ENCODE results near the gene TPK1.

TPK1 gene

DNA sequence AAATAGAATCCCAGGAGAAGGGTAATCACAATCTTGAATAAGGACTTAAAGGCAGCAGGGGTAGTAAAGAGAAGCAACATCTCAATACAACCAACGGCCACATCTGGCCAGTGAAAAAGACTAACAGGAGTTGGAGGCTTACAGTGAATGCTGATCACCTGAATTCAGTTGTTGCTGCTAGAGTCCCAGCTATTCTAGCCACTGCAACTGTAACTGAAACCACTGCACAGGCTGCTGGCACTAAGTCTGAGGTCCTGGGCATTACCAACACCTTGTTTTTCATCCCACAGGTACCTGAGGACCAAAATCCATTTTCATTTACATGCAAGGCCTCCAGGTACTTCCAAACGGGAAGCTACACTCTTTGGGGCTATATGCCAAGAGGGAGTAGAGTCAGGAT is 44.4 kb downstream of the TPK1 start:
- TF ChIP-seq, protein P1, sequence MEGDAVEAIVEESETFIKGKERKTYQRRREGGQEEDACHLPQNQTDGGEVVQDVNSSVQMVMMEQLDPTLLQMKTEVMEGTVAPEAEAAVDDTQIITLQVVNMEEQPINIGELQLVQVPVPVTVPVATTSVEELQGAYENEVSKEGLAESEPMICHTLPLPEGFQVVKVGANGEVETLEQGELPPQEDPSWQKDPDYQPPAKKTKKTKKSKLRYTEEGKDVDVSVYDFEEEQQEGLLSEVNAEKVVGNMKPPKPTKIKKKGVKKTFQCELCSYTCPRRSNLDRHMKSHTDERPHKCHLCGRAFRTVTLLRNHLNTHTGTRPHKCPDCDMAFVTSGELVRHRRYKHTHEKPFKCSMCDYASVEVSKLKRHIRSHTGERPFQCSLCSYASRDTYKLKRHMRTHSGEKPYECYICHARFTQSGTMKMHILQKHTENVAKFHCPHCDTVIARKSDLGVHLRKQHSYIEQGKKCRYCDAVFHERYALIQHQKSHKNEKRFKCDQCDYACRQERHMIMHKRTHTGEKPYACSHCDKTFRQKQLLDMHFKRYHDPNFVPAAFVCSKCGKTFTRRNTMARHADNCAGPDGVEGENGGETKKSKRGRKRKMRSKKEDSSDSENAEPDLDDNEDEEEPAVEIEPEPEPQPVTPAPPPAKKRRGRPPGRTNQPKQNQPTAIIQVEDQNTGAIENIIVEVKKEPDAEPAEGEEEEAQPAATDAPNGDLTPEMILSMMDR (IDR thresholded peaks at IDR 0.05; ENCODE audit: low read depth, low read length, poor library complexity, severe bottlenecking) = no peak
- no peak overlapping the region for H3K4me2 ChIP-seq (ENCODE audit: low read length)
- no peak overlapping the region for H3K4me3 ChIP-seq (ENCODE audit: low read length)
- H3K27ac ChIP-seq (ENCODE audit: low read depth, low read length) = no peak overlapping the region
- H3F3A ChIP-seq (ENCODE audit: control insufficient read depth, insufficient read depth) = no peaks in the 10 kb centered on the region
- H3K27me3 ChIP-seq (ENCODE audit: control insufficient read depth, low read length) = no peaks in the 10 kb centered on the region
- no peaks in the 10 kb centered on the region for H3K9me2 ChIP-seq (replicated peaks; ENCODE audit: control insufficient read depth, low read length)
- no peaks in the 10 kb centered on the region for H4K20me1 ChIP-seq (ENCODE audit: control insufficient read depth, insufficient read depth, low read depth, low read length)
- no peaks in the 10 kb centered on the region for H3K79me2 ChIP-seq (ENCODE audit: control insufficient read depth, low read length)
- H3K9me3 ChIP-seq (ENCODE audit: control insufficient read depth, insufficient read depth, low read length) = no peaks in the 10 kb centered on the region
- H3K4me1 ChIP-seq (ENCODE audit: control insufficient read depth, low read length) = peaks cover 4% of the 10 kb centered on the region
- no peaks in the 10 kb centered on the region for H3K36me3 ChIP-seq (ENCODE audit: control insufficient read depth, low read length)

DNA sequence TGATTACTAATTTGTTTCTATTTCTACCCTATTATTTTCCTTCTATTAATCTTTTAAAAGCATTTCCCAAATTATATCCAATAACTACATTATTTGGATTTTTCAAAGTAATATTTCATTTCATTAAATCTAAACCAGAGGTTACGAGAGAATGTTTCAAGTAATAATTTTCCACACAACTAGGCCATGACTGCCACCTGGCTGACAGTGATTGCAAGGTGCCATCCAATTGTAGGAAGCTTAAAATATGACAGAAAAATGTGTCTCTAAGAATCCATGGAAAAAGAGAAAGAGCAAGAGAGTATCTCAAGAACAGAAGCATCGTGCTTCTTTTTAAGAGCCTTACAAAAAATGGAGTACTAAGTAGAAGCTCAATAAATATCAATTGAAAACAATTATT is 48.7 kb downstream of the TPK1 start:
- Histone ChIP-seq H4K20me1 (ENCODE audit: control insufficient read depth, insufficient read depth, low read depth, low read length) (no peaks in the 10 kb centered on the region; the same call in 1 of the 2 replicates), H3F3A (ENCODE audit: control insufficient read depth, insufficient read depth) (no peaks in the 10 kb centered on the region), H3K27me3 (ENCODE audit: control insufficient read depth, low read length) (no peaks in the 10 kb centered on the region), H3K9me2 (replicated peaks; ENCODE audit: control insufficient read depth, low read length) (no peaks in the 10 kb centered on the region), H3K4me1 (ENCODE audit: control insufficient read depth, low read length) (peaks cover 8% of the 10 kb centered on the region), H3K27ac (ENCODE audit: low read depth, low read length) (no peak overlapping the region), H3K79me2 (ENCODE audit: control insufficient read depth, low read length) (no peaks in the 10 kb centered on the region), H3K4me2 (ENCODE audit: low read length) (no peak overlapping the region), H3K36me3 (ENCODE audit: control insufficient read depth, low read length) (no peaks in the 10 kb centered on the region), H3K4me3 (ENCODE audit: low read length) (no peak overlapping the region), H3K9me3 (ENCODE audit: control insufficient read depth, insufficient read depth, low read length) (no peaks in the 10 kb centered on the region)
- TF ChIP-seq, protein P1 (IDR thresholded peaks at IDR 0.05; ENCODE audit: low read depth, low read length, poor library complexity, severe bottlenecking) = no peak
- no peak for TF ChIP-seq EZH2phosphoT487 (IDR thresholded peaks at IDR 0.05; ENCODE audit: borderline replicate concordance, low read length)

DNA sequence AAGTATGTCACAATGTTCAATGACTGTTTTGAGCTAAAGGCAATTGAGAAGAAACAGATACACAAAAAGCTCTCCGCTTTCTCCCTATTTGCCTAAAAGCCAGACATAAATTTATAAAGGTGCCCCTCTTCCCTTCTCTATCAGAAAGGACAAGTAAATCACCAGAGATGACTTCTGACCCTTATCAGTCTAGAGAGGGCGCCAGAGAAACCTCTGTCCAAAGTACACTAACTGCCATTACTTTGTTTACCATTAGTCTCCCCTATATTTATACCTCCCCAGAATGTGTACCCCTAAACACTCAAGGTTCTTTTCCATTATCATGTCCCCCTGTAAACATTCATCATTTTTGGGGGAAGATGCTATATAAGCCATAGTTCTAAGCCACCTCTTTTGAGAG is 49.3 kb downstream of the TPK1 start:
- no peaks in the 10 kb centered on the region; the same call in 1 of the 2 replicates for H4K20me1 ChIP-seq (ENCODE audit: control insufficient read depth, insufficient read depth, low read depth, low read length)
- no peak overlapping the region for H3K4me3 ChIP-seq (ENCODE audit: low read length)
- no peaks in the 10 kb centered on the region for H3K79me2 ChIP-seq (ENCODE audit: control insufficient read depth, low read length)
- peaks cover 8% of the 10 kb centered on the region for H3K4me1 ChIP-seq (ENCODE audit: control insufficient read depth, low read length)
- no peaks in the 10 kb centered on the region for H3K36me3 ChIP-seq (ENCODE audit: control insufficient read depth, low read length)
- H3K27me3 ChIP-seq (ENCODE audit: control insufficient read depth, low read length) = no peaks in the 10 kb centered on the region
- no peaks in the 10 kb centered on the region for H3F3A ChIP-seq (ENCODE audit: control insufficient read depth, insufficient read depth)
- no peak overlapping the region for H3K27ac ChIP-seq (ENCODE audit: low read depth, low read length)
- no peak overlapping the region for H3K4me2 ChIP-seq (ENCODE audit: low read length)
- TF ChIP-seq, protein P1 (IDR thresholded peaks at IDR 0.05; ENCODE audit: low read depth, low read length, poor library complexity, severe bottlenecking) = peak; percentile 72
- no peak for TF ChIP-seq EZH2phosphoT487 (IDR thresholded peaks at IDR 0.05; ENCODE audit: borderline replicate concordance, low read length)
- H3K9me2 ChIP-seq (replicated peaks; ENCODE audit: control insufficient read depth, low read length) = no peaks in the 10 kb centered on the region
- no peaks in the 10 kb centered on the region for H3K9me3 ChIP-seq (ENCODE audit: control insufficient read depth, insufficient read depth, low read length)

DNA sequence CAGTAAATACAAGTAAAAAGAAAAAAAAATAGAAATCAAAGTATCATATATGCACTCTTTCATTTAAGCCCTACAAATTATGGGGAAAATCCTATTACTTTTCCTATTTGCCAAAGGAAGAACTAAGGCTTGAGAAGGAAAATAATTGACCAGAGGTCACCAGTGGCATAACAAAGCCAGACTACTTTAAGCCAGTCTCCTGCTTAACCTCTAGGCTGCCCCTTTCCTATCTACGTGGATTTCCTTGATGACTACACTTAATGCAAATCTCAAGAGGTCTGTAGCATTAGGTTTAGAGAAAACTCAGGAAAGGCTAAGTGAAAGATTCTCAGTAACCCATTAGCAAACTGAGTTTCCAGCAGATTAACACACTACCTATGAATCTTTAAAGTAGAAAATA is 49.8 kb downstream of the TPK1 start:
- Histone ChIP-seq H3K27ac (ENCODE audit: low read depth, low read length) (no peak overlapping the region), H3K36me3 (ENCODE audit: control insufficient read depth, low read length) (no peaks in the 10 kb centered on the region), H3F3A (ENCODE audit: control insufficient read depth, insufficient read depth) (no peaks in the 10 kb centered on the region), H3K9me3 (ENCODE audit: control insufficient read depth, insufficient read depth, low read length) (no peaks in the 10 kb centered on the region), H3K4me3 (ENCODE audit: low read length) (no peak overlapping the region), H3K4me2 (ENCODE audit: low read length) (no peak overlapping the region), H3K9me2 (replicated peaks; ENCODE audit: control insufficient read depth, low read length) (no peaks in the 10 kb centered on the region), H3K79me2 (ENCODE audit: control insufficient read depth, low read length) (no peaks in the 10 kb centered on the region), H4K20me1 (ENCODE audit: control insufficient read depth, insufficient read depth, low read depth, low read length) (no peaks in the 10 kb centered on the region; the same call in 1 of the 2 replicates), H3K27me3 (ENCODE audit: control insufficient read depth, low read length) (no peaks in the 10 kb centered on the region), H3K4me1 (ENCODE audit: control insufficient read depth, low read length) (peaks cover 8% of the 10 kb centered on the region)
- TF ChIP-seq EZH2phosphoT487 (IDR thresholded peaks at IDR 0.05; ENCODE audit: borderline replicate concordance, low read length) = no peak
- TF ChIP-seq, protein P1 (IDR thresholded peaks at IDR 0.05; ENCODE audit: low read depth, low read length, poor library complexity, severe bottlenecking) = no peak

All from DOHH2 (cell line).